Measurements from ENCODE around the gene SH2D1A.

SH2D1A gene

DNA sequence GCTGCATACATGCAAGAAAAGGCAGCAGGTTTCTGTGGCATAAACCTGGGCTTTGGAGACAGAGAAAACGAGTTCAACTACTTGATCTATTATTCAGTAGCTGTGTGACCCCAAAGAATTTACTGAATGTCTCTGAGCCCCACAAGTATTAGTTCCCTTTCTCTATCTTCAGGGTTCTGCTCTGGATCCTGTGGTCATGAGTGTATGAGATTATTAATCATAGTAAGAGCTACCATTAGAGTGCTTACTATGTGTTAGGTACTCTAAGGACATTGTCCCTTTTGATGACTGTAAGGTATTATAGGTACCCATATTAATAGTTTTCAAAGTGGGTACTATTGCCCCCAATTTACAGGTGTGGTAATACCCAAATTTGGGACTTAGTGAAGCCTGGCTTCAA is 8.4 kb upstream of the SH2D1A start:
- H3K9me3 ChIP-seq (ENCODE audit: control insufficient read depth, insufficient read depth, low read length): no peaks in the 10 kb centered on the region
- no peak overlapping the region for H3K9ac ChIP-seq (ENCODE audit: low read depth, low read length)
- H3K27me3 ChIP-seq (ENCODE audit: control insufficient read depth, insufficient read depth, low read length): no peaks in the 10 kb centered on the region; the same call in 1 of the 2 replicates
- no peaks in the 10 kb centered on the region for H3K36me3 ChIP-seq (ENCODE audit: control insufficient read depth, insufficient read depth, low read length)
- H3K4me1 ChIP-seq (ENCODE audit: control insufficient read depth, insufficient read depth, low read length): no peaks in the 10 kb centered on the region
- H3K4me3 ChIP-seq (ENCODE audit: low read depth, low read length): no peak overlapping the region
- no peak overlapping the region for H3K27ac ChIP-seq (ENCODE audit: low read depth, low read length)

GRCh38 chrX:124338733-124339514 is 7.4 kb upstream of the SH2D1A start:
- no peak overlapping the region for H3K27ac ChIP-seq (ENCODE audit: low read depth, low read length)
- no peak overlapping the region for H3K4me3 ChIP-seq (ENCODE audit: low read depth, low read length)
- H3K36me3 ChIP-seq (ENCODE audit: control insufficient read depth, insufficient read depth, low read length): no peaks in the 10 kb centered on the region
- no peaks in the 10 kb centered on the region; the same call in 1 of the 2 replicates for H3K27me3 ChIP-seq (ENCODE audit: control insufficient read depth, insufficient read depth, low read length)
- H3K4me1 ChIP-seq (ENCODE audit: control insufficient read depth, insufficient read depth, low read length): no peaks in the 10 kb centered on the region
- H3K9ac ChIP-seq (ENCODE audit: low read depth, low read length): no peak overlapping the region
- no peaks in the 10 kb centered on the region for H3K9me3 ChIP-seq (ENCODE audit: control insufficient read depth, insufficient read depth, low read length)

DNA sequence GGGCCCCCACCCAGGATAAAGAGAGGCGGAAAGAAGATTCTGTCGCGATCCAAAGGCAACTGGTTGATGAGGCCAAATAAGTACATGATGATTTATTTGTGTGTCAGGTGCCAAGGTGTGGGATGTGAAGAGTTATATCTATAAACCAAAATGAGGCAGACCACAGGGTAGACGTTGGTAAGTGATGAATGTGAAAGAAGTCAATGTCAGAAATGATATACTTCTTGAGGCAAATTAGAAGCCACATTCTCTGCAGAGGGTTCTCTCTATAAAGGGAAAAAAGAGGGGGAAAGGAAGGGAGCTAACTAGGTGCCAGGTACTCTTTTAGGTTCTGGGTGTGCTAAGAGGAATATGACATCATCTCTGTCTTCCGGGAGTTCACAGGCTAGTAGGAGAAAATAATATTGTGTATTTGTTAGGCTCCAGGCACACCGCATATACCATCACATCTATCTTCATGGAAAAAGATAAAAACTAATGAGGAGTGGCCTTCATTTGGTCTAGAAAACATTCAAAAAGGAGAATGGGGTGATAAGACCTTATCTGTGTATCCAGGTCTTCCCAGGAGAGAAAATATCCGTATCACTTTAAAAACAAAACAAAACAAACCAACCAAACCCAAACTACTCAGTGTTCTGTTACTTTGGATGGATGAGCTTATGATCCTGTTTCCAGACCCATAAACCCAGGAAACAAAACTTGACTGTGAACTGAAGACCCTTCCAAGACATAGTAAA is 4.8 kb upstream of the SH2D1A start:
- Histone ChIP-seq H3K4me3 (ENCODE audit: low read depth, low read length) (no peak overlapping the region), H3K9me3 (ENCODE audit: control insufficient read depth, insufficient read depth, low read length) (no peaks in the 10 kb centered on the region), H3K9ac (ENCODE audit: low read depth, low read length) (no peak overlapping the region), H3K27me3 (ENCODE audit: control insufficient read depth, insufficient read depth, low read length) (no peaks in the 10 kb centered on the region; the same call in 1 of the 2 replicates), H3K4me1 (ENCODE audit: control insufficient read depth, insufficient read depth, low read length) (no peaks in the 10 kb centered on the region), H3K36me3 (ENCODE audit: control insufficient read depth, insufficient read depth, low read length) (no peaks in the 10 kb centered on the region), H3K27ac (ENCODE audit: low read depth, low read length) (no peak overlapping the region)

- Histone ChIP-seq H3K27ac (ENCODE audit: low read depth, low read length) (no peak overlapping the region), H3K4me3 (ENCODE audit: low read depth, low read length) (no peak overlapping the region), H3K27me3 (ENCODE audit: control insufficient read depth, insufficient read depth, low read length) (no peaks in the 10 kb centered on the region; the same call in 1 of the 2 replicates), H3K4me1 (ENCODE audit: control insufficient read depth, insufficient read depth, low read length) (0 out of 2 replicates have a peak, but pooled peaks cover 1% of the 10 kb centered on the region), H3K9me3 (ENCODE audit: control insufficient read depth, insufficient read depth, low read length) (no peaks in the 10 kb centered on the region), H3K36me3 (ENCODE audit: control insufficient read depth, insufficient read depth, low read length) (no peaks in the 10 kb centered on the region), H3K9ac (ENCODE audit: low read depth, low read length) (no peak overlapping the region)
Observed at GRCh38 chrX:124342174-124342867, 4.0 kb upstream of the SH2D1A start.

DNA sequence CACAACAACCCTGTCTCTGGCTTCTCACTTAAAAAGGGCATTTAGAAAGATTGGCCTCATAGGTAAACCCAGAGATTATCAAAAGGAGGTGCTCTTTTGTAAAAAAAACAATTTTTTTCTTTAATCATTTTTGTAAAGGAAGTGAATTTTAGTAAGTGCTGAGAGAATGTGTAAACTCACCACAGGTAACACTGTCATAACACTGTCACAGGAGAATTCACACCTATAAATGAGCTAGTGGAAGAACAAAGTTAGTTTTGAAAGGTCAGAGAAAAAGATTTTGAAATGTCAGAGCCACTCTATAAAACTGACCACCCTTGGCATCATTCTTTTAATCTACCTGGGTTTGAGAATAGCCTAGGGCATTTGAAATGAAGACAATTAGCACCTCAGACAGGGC is 3.3 kb upstream of the SH2D1A start:
- H3K4me3 ChIP-seq (ENCODE audit: low read depth, low read length): no peak overlapping the region
- H3K27me3 ChIP-seq (ENCODE audit: control insufficient read depth, insufficient read depth, low read length): no peaks in the 10 kb centered on the region; the same call in 1 of the 2 replicates
- H3K4me1 ChIP-seq (ENCODE audit: control insufficient read depth, insufficient read depth, low read length): peaks cover 7% of the 10 kb centered on the region; the same call in 1 of the 2 replicates
- H3K9me3 ChIP-seq (ENCODE audit: control insufficient read depth, insufficient read depth, low read length): no peaks in the 10 kb centered on the region
- H3K36me3 ChIP-seq (ENCODE audit: control insufficient read depth, insufficient read depth, low read length): no peaks in the 10 kb centered on the region
- H3K9ac ChIP-seq (ENCODE audit: low read depth, low read length): no peak overlapping the region
- H3K27ac ChIP-seq (ENCODE audit: low read depth, low read length): no peak overlapping the region

DNA sequence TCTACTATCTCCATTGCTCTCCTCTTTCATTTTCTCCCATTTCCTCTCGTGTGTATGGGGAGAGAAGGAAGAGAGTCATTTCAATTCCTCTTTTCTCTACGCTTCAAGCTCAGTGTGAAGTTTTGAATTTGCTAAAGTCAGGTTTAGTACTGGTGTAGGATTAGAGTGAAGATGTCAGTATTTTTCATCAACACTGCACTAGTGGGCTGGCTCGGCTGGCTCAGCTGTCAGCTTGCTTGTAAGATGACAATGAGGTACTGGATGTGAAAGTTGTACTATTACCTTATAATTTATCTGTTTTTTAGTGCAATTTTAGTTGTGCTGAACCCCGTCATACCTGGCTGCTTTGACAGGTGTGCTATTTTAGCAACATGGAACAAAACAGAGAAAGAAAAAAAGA is 2.1 kb upstream of the SH2D1A start:
- H3K27me3 ChIP-seq (ENCODE audit: control insufficient read depth, insufficient read depth, low read length): no peaks in the 10 kb centered on the region
- H3K4me1 ChIP-seq (ENCODE audit: control insufficient read depth, insufficient read depth, low read length): peaks cover 12% of the 10 kb centered on the region; the same call in 1 of the 2 replicates
- H3K4me3 ChIP-seq (ENCODE audit: low read depth, low read length): no peak overlapping the region
- no peaks in the 10 kb centered on the region for H3K36me3 ChIP-seq (ENCODE audit: control insufficient read depth, insufficient read depth, low read length)
- H3K9me3 ChIP-seq (ENCODE audit: control insufficient read depth, insufficient read depth, low read length): no peaks in the 10 kb centered on the region
- H3K9ac ChIP-seq (ENCODE audit: low read depth, low read length): no peak overlapping the region
- H3K27ac ChIP-seq (ENCODE audit: low read depth, low read length): no peak overlapping the region

- Histone ChIP-seq H3K4me1 (ENCODE audit: control insufficient read depth, insufficient read depth, low read length) (peaks cover 12% of the 10 kb centered on the region; the same call in 1 of the 2 replicates), H3K9ac (ENCODE audit: low read depth, low read length) (no peak overlapping the region), H3K27ac (ENCODE audit: low read depth, low read length) (no peak overlapping the region)
Observed at GRCh38 chrX:124346877-124347241, 496 bp downstream of the SH2D1A start.

DNA sequence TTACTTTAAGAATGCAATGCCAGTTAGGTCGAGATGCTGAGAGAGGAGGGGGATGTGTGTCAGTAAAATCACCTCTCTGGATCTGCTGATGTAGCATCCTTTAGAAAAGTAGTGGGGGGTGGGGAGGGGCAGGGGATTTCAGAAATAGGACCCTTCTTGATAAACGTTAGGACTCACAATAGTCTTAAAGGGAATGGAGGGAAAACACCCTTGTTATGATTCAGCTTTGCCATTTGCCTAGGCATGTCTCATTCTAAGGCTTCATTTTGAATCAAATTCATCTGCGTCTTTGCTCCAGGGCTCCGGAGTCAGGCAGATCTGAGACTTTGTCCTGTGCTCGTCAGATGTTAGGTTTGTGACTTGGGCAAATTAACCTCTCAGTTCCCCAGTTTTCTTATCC is 879 bp downstream of the SH2D1A start:
- Histone ChIP-seq H3K4me3 (ENCODE audit: low read depth, low read length) (no peak overlapping the region), H3K9ac (ENCODE audit: low read depth, low read length) (no peak overlapping the region), H3K9me3 (ENCODE audit: control insufficient read depth, insufficient read depth, low read length) (no peaks in the 10 kb centered on the region), H3K27ac (ENCODE audit: low read depth, low read length) (no peak overlapping the region), H3K36me3 (ENCODE audit: control insufficient read depth, insufficient read depth, low read length) (no peaks in the 10 kb centered on the region), H3K27me3 (ENCODE audit: control insufficient read depth, insufficient read depth, low read length) (no peaks in the 10 kb centered on the region), H3K4me1 (ENCODE audit: control insufficient read depth, insufficient read depth, low read length) (peaks cover 12% of the 10 kb centered on the region; the same call in 1 of the 2 replicates)

More at GRCh38 chrX:124346877-124347241, 496 bp downstream of the SH2D1A start:
- Histone ChIP-seq H3K27me3 (ENCODE audit: control insufficient read depth, insufficient read depth, low read length) (no peaks in the 10 kb centered on the region), H3K4me3 (ENCODE audit: low read depth, low read length) (no peak overlapping the region), H3K9me3 (ENCODE audit: control insufficient read depth, insufficient read depth, low read length) (no peaks in the 10 kb centered on the region), H3K36me3 (ENCODE audit: control insufficient read depth, insufficient read depth, low read length) (no peaks in the 10 kb centered on the region)

DNA sequence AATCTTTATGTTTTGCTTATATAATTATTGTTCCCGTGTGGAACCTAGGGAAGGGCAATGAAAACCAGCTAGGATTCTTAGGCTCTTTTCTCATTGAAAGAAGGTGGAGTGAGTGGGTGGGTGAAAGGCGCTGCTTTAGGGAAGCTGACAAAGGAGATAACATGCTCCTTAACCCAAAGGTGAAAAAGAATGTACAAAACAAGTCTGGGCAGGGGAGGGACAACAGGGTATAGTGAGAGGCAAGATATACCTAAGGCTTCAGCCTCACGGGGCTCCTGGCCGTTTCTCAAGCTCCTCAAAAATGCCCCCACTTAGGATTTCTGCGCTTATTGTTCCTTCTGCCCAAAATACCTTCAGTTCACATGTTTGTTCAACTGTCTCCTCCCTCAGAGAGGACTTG is 1.8 kb downstream of the SH2D1A start:
- H3K36me3 ChIP-seq (ENCODE audit: control insufficient read depth, insufficient read depth, low read length): no peaks in the 10 kb centered on the region
- H3K4me3 ChIP-seq (ENCODE audit: low read depth, low read length): no peak overlapping the region
- H3K27ac ChIP-seq (ENCODE audit: low read depth, low read length): peak overlapping the region; percentile 8
- H3K9ac ChIP-seq (ENCODE audit: low read depth, low read length): no peak overlapping the region
- peaks cover 12% of the 10 kb centered on the region; the same call in 1 of the 2 replicates for H3K4me1 ChIP-seq (ENCODE audit: control insufficient read depth, insufficient read depth, low read length)
- no peaks in the 10 kb centered on the region for H3K27me3 ChIP-seq (ENCODE audit: control insufficient read depth, insufficient read depth, low read length)
- no peaks in the 10 kb centered on the region for H3K9me3 ChIP-seq (ENCODE audit: control insufficient read depth, insufficient read depth, low read length)

- no peak overlapping the region for H3K4me3 ChIP-seq (ENCODE audit: low read depth, low read length)
- H3K27ac ChIP-seq (ENCODE audit: low read depth, low read length): no peak overlapping the region
- H3K36me3 ChIP-seq (ENCODE audit: control insufficient read depth, insufficient read depth, low read length): no peaks in the 10 kb centered on the region
- no peaks in the 10 kb centered on the region for H3K27me3 ChIP-seq (ENCODE audit: control insufficient read depth, insufficient read depth, low read length)
- no peaks in the 10 kb centered on the region for H3K9me3 ChIP-seq (ENCODE audit: control insufficient read depth, insufficient read depth, low read length)
- peaks cover 12% of the 10 kb centered on the region; the same call in 1 of the 2 replicates for H3K4me1 ChIP-seq (ENCODE audit: control insufficient read depth, insufficient read depth, low read length)
- no peak overlapping the region for H3K9ac ChIP-seq (ENCODE audit: low read depth, low read length)
Observed at GRCh38 chrX:124348885-124349453, 2.6 kb downstream of the SH2D1A start.
